ENCODE measurements around the gene MCHR1.
A peak's percentile ranks its signal among the peaks of the same experiment; 100 is the strongest.
"Not testable (repeated sequence)": the region's sequence is repeated elsewhere in the genome, so short reads cannot be mapped to it uniquely, and the experiment has no call there.

MCHR1 gene

GRCh38 chr22:40694411-40694810 is 15.1 kb downstream of the MCHR1 start:
- DNase-seq: no peak

GRCh38 chr22:40701274-40701673 is 22.0 kb downstream of the MCHR1 start:
- no peak for DNase-seq

GRCh38 chr22:40703174-40703573 is 23.9 kb downstream of the MCHR1 start:
- no peak for DNase-seq

GRCh38 chr22:40703736-40704135 is 24.5 kb downstream of the MCHR1 start:
- DNase-seq: no peak

- DNase-seq: no peak
These were observed 26.8 kb downstream of the MCHR1 start for GRCh38 chr22:40705918-40706682.

GRCh38 chr22:40707154-40707553 is 27.9 kb downstream of the MCHR1 start:
- DNase-seq: no peak

- DNase-seq: no peak
These were observed 28.9 kb downstream of the MCHR1 start for GRCh38 chr22:40708177-40708576.

- DNase-seq: no peak
These were observed 30.6 kb downstream of the MCHR1 start for GRCh38 chr22:40709752-40710413.

- DNase-seq: no peak
These were observed 33.0 kb downstream of the MCHR1 start for GRCh38 chr22:40712311-40712710.

GRCh38 chr22:40714499-40715337 is 35.4 kb downstream of the MCHR1 start:
- no peak for DNase-seq

- no peak for DNase-seq
These were observed 36.8 kb downstream of the MCHR1 start for GRCh38 chr22:40716116-40716515.

- DNase-seq: not testable (repeated sequence)
These were observed 38.4 kb downstream of the MCHR1 start for GRCh38 chr22:40717657-40718056.

- no peak for DNase-seq
These were observed 39.2 kb downstream of the MCHR1 start for GRCh38 chr22:40718250-40719204.

- no peak for DNase-seq
These were observed 40.3 kb downstream of the MCHR1 start for GRCh38 chr22:40719599-40719998.

- DNase-seq: not testable (repeated sequence)
These were observed 40.9 kb downstream of the MCHR1 start for GRCh38 chr22:40720156-40720537.

- DNase-seq: no peak
These were observed 41.4 kb downstream of the MCHR1 start for GRCh38 chr22:40720538-40721256.

- peak; percentile 89 for DNase-seq
These were observed 42.0 kb downstream of the MCHR1 start for GRCh38 chr22:40721266-40721665.

- no peak for DNase-seq
These were observed 44.2 kb downstream of the MCHR1 start for GRCh38 chr22:40723396-40723933.

- no peak for DNase-seq
These were observed 47.2 kb downstream of the MCHR1 start for GRCh38 chr22:40726514-40726913.

GRCh38 chr22:40727070-40727963 is 48.0 kb downstream of the MCHR1 start:
- peak; percentile 29 for DNase-seq

All from NCI-H1417 treated with DMSO at 0.1 percent for 48 hours (cell line).